Measurements from ENCODE around the gene CLEC4F. TPM values are rescaled to one million over a fixed set of nuclear protein-coding genes. Genes with fewer than 3 reads are reported as not detected.

CLEC4F gene
- total RNA-seq, 4 donors from 2014 or later: 0.67 to 32.2 TPM; not detected in 2

DNA sequence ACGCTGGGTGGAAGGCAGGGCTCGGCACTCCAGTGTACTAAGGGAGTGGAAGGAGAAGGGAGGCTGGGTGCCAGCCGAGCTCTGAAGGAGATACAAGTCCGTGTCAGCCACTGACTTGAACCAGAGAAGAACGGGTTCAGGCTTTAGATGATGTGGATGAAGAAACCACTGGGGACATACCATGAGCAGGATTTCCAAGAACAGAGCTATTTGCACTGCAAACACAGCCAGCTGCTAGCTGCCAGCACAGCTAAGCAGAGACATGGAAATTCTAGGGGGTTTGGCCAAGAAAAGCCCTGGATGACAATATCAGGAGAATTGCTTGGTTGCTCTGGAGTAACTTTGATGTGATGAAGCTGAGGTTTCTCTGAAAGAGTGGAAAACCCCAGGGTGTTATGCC lies 10.0 kb upstream of the CLEC4F start:
- no peak for DNase-seq
- Histone ChIP-seq H3K27ac (no peak overlapping the region), H3K4me1 (no peaks in the 10 kb centered on the region), H3K9me3 (no peaks in the 10 kb centered on the region), H3K4me3 (no peak overlapping the region), H3K36me3 (no peaks in the 10 kb centered on the region), H3K27me3 (no peaks in the 10 kb centered on the region)
- TF ChIP-seq, protein P1, sequence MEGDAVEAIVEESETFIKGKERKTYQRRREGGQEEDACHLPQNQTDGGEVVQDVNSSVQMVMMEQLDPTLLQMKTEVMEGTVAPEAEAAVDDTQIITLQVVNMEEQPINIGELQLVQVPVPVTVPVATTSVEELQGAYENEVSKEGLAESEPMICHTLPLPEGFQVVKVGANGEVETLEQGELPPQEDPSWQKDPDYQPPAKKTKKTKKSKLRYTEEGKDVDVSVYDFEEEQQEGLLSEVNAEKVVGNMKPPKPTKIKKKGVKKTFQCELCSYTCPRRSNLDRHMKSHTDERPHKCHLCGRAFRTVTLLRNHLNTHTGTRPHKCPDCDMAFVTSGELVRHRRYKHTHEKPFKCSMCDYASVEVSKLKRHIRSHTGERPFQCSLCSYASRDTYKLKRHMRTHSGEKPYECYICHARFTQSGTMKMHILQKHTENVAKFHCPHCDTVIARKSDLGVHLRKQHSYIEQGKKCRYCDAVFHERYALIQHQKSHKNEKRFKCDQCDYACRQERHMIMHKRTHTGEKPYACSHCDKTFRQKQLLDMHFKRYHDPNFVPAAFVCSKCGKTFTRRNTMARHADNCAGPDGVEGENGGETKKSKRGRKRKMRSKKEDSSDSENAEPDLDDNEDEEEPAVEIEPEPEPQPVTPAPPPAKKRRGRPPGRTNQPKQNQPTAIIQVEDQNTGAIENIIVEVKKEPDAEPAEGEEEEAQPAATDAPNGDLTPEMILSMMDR (IDR thresholded peaks at IDR 0.05): no peak
- TF ChIP-seq POLR2A (IDR thresholded peaks at IDR 0.05): no peak

DNA sequence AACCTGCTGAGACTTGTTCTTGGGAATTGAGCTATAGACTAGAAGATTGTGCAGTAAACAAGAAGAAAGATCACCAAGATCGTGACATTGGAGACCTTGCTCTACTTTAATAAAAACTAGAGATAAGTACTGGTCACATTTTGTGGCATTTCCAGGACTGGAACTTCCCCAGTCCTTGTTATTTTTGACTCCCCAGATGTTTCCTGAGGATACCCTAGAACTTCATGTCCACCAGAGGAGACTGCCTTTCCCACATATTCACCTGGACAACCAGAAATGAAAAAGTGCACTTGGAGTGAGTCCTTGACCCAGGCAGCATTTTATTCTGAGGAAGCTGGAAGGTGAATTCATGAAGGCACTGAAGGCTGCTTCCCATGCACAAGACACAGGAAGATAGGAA lies 9.5 kb upstream of the CLEC4F start:
- no peak for DNase-seq
- H3K9me3 ChIP-seq: no peaks in the 10 kb centered on the region
- no peaks in the 10 kb centered on the region for H3K36me3 ChIP-seq
- H3K27ac ChIP-seq: no peak overlapping the region
- no peaks in the 10 kb centered on the region for H3K27me3 ChIP-seq
- no peak for TF ChIP-seq POLR2A (IDR thresholded peaks at IDR 0.05)
- TF ChIP-seq, protein P1 (IDR thresholded peaks at IDR 0.05): no peak
- H3K4me1 ChIP-seq: no peaks in the 10 kb centered on the region
- H3K4me3 ChIP-seq: no peak overlapping the region

DNA sequence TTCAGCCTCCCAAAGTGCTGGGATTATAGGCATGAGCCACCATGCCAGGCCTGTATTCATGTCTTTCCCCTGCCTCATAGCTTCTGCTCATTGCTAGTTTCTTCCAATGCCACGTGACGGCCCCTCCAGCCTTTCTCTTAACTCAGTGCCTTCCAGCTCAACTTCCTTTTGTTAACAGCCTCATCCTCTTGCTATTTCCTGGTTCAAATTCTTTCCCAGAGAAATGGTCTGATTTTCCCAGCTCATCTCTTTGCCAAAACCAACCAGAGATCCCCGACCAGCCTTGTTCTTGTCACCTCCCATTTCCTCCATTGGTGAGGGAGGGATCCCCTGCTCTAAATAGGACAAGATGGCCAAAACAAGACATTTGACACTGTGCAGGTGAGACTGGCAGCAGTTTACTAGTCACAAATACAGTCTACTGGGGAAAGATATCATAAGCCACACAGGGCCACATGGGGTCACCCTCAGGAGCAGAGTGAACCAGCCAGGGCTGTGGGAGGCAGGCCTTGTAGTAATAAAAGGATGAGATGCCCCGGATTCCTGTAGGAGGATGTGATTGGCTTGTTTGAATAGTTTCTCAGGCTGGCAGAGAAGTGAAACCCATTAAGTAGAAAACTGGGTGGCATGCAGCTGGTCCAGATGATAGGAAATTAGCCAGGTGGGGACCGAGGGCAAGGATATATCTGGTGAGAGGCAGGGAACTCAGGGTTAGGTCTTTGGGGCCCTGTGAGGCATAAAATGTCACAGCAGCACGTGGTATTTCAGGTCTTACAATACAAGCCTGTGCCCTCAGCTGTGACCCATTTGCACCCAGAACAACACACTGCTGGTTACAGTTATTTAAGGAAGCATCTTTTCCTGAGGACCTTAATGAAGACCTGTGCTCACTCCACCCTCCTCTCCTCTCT lies 8.8 kb upstream of the CLEC4F start:
- Histone ChIP-seq H3K9me3 (no peaks in the 10 kb centered on the region), H3K4me1 (no peaks in the 10 kb centered on the region), H3K27ac (no peak overlapping the region), H3K27me3 (no peaks in the 10 kb centered on the region), H3K4me3 (no peak overlapping the region), H3K36me3 (no peaks in the 10 kb centered on the region)
- DNase-seq: no peak
- TF ChIP-seq, protein P1 (IDR thresholded peaks at IDR 0.05): no peak
- TF ChIP-seq POLR2A (IDR thresholded peaks at IDR 0.05): no peak

DNA sequence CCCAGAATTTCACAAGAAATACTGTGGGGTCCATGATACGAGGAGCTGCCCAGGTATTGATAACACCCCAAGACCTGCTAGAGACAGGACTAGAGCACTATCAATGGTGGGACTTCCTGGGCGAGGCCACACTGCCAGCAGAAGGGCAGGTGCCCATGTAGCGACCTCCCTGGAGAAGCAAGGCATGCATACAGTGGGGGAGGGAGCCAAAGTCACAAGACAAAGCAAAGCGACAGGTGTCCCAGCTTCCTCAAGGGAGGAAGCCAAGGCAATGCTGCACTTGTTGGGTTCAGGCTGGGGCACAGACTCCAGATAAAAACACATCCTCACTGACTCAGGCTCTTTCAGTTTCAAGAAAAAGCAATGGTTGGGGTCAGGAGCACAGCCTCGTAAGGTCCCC lies 7.7 kb upstream of the CLEC4F start:
- TF ChIP-seq POLR2A (IDR thresholded peaks at IDR 0.05): no peak
- TF ChIP-seq, protein P1 (IDR thresholded peaks at IDR 0.05): no peak
- Histone ChIP-seq H3K27ac (no peak overlapping the region), H3K4me3 (no peak overlapping the region), H3K27me3 (no peaks in the 10 kb centered on the region), H3K4me1 (no peaks in the 10 kb centered on the region), H3K36me3 (no peaks in the 10 kb centered on the region), H3K9me3 (no peaks in the 10 kb centered on the region)
- DNase-seq: no peak

DNA sequence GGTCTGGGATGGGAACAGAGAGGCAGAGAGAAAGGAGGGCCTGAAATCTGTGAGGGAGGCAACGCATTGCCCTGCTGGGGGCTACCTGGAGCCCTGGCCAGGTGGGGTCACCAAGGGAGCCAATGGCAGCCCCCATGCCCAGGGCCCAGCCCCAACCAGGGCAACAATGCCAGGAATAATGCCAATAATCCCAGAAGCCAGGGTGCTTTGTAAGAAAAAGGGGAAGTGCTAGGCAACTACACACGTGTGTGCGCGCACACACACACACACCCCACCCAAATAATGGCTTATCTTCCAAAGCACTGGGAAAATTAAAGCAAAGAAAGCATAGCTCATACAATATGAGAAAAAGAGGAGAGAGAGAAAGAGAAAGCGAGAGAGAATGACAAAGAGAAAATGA lies 7.0 kb upstream of the CLEC4F start:
- H3K27me3 ChIP-seq: no peaks in the 10 kb centered on the region
- H3K4me3 ChIP-seq: no peak overlapping the region
- no peak overlapping the region for H3K27ac ChIP-seq
- H3K36me3 ChIP-seq: no peaks in the 10 kb centered on the region
- H3K4me1 ChIP-seq: no peaks in the 10 kb centered on the region
- TF ChIP-seq POLR2A (IDR thresholded peaks at IDR 0.05): no peak
- TF ChIP-seq, protein P1 (IDR thresholded peaks at IDR 0.05): no peak
- DNase-seq: no peak
- H3K9me3 ChIP-seq: no peaks in the 10 kb centered on the region

All from Peyer's patch (tissue), 4 donors.